GM12875 (cell line): ENCODE measurements around the gene CASP12.

Experiments
- H3K4me3 ChIP-seq: one replicate; pipeline ENCODE4 v1.5.1; 2011; ENCODE audit warnings: low read depth, low read length, control low read depth
- CTCF ChIP-seq: IDR thresholded peaks from 2 replicates; pipeline ENCODE4 v1.5.1; 2011; ENCODE audit warnings: low read depth, mild to moderate bottlenecking, control low read depth, inconsistent platforms, low read length, moderate library complexity, borderline replicate concordance; ENCODE audit not compliant: insufficient read depth

CASP12 gene

GRCh38 chr11:104908186-104908531, 9.9 kb upstream of the CASP12 start:
- TF ChIP-seq CTCF = no peak
- H3K4me3 ChIP-seq = no peak overlapping the region

- no peak for TF ChIP-seq CTCF
These were observed 9.4 kb upstream of the CASP12 start for GRCh38 chr11:104907521-104908185.

GRCh38 chr11:104905271-104905670, 7.0 kb upstream of the CASP12 start:
- TF ChIP-seq CTCF = no peak
- no peak overlapping the region for H3K4me3 ChIP-seq

More at GRCh38 chr11:104907521-104908185, 9.4 kb upstream of the CASP12 start:
- H3K4me3 ChIP-seq = no peak overlapping the region

- no peak overlapping the region for H3K4me3 ChIP-seq
These were observed 966 bp upstream of the CASP12 start for GRCh38 chr11:104899226-104899625.

GRCh38 chr11:104898685-104899013, 389 bp upstream of the CASP12 start:
- H3K4me3 ChIP-seq = no peak overlapping the region
- no peak for TF ChIP-seq CTCF

More at GRCh38 chr11:104899226-104899625, 966 bp upstream of the CASP12 start:
- TF ChIP-seq CTCF = no peak

GRCh38 chr11:104895634-104896033, 2.6 kb downstream of the CASP12 start:
- no peak overlapping the region for H3K4me3 ChIP-seq
- no peak for TF ChIP-seq CTCF

GRCh38 chr11:104893876-104894275, 4.4 kb downstream of the CASP12 start:
- no peak for TF ChIP-seq CTCF
- H3K4me3 ChIP-seq = no peak overlapping the region
